NCI-H1930 (cell line): ENCODE results near the gene DNAJB8.

ENCODE experiments used
- DNase-seq, 2 experiments: peaks; one replicate each; lab custom pipeline; 2025; lab: John Stamatoyannopoulos, UW

The DNAJB8 gene

DNA sequence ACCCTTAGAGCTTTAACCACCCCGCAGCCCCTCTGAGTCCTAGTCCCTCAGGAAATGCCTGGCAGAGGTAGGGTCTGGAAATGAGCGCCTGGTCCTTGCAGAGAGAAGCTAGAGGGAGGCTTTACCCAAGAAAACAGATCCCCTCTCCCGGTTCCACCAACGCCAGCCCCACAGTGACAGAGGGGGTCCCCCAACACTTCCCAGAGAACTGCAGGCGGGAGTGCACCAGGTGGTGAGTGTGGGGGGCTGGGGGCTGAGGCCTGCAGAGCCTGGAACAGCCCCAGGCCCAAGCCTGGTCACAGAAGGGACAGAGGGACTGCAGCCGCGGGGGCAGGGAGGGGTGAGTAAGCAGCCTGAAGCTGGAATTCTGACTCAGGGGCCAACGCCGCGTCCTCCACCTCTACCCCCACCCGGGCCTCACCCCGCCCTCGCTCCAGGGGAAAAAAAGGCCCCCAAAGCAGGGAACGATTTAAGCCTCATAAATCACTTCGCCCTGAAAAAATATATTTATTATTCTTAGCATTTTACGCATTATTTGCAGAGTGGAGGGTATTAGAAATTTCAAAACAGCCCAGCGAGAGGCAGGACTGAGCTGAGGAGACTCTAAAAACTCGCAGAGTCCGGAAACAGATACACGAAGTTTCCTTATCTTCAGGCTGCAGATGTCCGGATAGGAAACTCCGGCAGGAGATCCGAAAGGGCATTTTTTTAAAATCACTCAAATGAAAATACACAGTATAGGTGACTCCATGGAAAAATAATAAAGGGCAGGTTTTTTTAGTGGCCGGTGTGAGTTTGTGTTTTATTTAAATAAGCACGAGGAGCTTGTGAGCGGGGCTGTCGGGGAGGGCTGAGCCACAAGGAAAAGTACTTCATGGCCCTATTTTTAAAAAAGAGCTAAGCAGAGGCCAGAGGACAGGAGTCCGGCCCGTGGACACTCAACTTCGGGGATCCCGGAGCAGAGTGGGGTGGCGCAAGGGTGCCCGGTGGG, 16.3 kb upstream of the DNAJB8 start:
- no peak for DNase-seq

DNA sequence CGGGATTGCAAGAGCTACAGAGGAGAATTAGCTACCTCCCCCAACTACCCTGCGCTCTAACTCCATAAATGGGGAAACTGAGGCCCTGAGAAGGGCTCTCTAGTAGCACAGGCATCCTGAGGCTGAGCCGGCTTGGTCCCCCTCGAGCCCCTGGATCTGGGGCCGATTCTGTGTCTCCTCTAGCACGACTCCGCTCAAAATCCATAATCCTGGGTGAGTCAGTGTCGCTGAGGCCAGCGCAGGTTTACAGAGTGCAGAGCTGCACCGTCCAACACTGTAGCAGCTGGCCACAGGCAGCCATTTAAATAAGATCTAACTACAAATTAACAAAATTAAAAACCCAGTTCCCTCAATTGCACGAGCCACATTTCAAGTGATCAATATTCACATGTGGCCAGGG, 15.5 kb upstream of the DNAJB8 start:
- DNase-seq = no peak

DNA sequence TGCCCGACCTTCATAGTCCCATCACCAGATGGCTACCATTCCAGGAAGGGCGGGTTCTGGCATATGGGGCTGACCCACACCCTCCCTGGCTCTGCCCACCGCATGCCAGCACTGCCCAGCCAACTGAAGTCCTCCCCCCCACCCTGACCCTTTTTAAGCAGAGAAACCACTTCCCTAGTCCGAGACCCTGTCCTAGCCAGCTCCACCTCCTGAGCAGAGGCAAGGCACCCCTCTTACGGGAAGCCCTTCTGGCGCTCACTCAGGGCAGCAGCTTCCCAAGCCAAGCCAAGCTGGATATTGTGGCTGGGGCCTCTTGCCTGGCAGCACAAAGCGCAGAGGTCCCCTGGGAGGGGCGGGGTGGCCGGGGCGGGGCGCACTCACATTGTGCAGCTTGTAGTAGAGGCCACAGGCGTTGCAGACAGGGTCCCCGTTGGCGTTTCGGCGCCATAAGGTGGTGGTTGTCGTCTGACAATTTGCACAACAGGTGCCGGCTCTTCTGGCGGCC, 14.8 kb upstream of the DNAJB8 start:
- no peak for DNase-seq

DNA sequence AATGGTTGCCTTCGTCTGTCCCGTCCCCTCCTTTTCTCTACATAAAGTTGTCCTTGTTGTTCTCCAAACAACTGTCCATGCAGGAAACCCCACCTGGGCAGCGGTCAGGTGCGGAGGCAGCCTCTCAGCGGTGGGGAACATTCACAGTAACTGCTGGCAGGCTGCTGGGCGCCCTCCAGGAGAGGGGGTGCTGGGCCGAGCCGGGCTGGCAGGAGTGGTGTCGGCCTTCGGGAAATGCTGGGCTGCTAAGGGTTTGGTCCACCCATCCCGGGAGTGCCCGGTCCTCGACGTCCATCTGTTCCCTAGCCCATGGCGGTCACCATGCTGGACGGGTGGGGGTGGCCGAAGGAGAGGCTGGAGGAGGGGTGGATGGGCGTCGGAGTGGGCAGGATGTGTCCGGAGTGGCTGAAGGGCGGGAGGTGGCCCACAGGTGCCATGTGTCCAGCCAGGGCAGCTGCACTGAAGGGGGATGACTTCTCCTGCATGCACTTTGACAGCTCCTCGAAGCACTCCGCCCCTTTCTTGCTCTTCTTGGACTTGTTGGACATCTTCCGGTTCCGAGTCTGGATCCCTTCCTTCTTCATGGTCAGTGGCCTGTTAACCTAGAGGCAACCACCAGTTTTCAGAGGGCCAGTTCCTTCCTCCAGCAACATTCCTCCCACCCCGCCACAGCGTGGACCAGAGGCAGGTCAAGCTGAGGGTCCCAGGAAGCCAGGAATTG, 14.2 kb upstream of the DNAJB8 start:
- no peak for DNase-seq

DNA sequence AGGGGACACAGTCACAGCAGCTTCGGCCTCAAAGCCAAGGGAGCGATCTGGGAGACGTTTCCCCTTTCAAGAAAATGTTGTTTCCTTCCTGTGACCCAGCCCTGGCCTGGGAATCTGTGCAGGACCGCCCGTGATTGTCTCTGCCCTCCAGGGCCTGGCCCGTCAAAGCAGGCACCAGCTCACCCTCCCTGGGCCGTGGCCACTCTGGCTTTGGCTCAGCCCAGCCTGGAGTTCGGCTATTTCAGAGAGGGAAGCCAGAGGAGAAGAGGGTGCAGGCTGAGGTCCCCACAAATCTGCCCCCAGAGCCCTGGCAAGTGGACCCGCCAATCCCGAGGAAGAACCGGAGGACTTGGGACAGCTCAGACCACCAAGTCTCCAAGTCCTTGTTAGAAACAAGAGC, 13.6 kb upstream of the DNAJB8 start:
- DNase-seq = no peak

DNA sequence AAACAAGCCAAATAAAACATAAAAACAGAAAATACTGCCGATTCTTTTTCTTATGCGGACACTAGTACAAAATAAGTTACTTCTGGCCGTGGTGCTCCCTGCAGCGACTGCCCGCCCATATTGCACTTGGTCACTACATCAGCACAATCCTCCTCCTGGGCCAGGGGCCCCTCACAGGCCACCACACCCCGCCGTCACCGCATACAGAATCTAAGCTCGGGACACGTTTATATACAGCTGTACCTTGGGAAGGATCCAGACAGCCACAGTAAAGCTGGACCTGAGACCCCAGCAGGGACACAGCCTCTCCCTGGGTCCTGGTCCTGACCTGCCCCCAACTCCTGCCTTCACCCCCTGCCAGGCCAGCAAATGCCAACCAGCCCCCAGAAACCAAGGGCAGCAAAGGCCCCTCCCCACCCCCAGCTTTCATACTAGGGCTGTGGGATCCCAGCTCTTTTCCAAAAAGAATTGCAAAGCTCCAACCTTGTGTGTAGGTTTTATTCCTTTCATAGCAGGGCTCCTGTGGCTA, 12.9 kb upstream of the DNAJB8 start:
- no peak for DNase-seq

DNA sequence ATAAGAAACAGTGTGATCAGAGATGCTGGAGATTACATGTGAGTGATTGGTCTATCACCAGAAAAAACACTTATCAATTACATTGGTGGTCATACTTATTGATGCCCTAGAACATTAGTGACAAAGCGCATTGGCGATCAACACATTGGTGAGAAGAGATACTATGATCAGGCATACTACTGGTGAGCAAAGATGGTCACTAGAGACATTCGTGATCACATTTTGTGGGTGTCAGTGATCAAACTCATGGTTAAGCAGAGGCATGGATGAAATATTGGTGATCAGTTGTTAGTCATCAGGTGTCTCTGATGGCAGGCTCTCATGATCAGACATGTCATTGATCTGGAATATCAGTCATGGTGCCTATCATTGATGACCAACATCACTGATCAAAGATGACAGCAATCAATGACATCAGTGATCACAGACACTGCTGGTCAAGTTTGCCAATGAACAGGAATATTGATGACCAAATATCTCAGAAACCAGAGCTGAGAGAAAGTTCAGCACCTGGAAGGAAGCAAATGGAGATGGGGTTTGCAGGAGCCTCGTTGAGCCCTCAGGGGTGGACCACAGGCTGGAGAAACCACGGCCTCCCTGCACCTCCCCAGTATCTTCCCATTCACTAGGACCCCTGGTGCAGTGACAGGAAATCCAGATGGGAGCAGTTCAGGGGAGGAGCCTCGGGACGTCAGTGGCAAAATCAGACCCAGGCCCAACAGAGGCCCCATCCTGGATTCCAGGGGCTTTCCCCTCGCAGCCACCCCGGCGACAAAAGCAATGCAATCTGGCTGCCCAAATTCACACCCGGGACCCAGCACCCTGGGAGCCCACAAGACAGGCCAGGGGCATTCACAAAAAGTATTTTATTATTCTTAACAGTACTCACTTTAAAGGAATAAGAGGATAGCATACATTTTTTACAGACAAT, 12.2 kb upstream of the DNAJB8 start:
- DNase-seq = no peak

DNA sequence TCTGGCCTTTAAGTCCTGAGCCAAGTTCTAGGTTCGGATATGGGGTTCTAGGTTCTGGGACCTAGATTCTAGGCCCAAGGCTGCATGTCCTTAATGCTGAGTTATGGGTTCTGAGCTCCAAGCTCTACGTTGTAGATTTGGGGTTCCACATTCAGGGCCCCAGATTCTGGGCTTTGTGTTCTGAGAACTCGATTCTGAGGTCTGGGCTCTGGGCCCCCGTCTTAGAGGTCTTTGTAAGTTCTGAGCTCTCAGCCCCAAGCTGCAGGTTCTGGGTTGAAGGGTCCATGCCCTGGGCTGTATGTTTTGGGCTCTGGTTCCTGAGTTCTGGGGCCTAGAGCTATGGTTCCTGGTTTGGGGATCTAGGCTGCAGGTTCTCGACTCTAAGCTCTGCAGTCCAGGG, 10.0 kb upstream of the DNAJB8 start:
- DNase-seq = no peak

DNA sequence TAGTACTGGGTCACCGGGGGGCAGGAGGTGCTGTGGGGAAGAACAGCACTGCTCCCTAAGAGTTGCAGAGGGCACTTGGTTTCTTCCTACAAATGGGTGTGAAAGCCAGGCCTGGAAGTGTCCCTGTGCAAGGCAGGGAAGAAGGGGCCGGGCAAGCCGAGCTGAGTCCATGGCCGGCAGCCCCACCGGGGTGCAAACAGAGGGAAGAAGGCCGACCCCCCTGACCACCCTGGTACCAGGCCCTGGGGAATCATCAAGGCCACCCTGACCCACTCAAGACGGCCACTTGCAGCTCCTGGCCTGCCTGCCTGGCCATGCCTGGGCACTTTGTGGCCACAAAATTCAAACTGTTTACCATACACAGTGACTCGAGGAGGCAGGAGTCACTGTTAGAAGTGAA, 8.7 kb upstream of the DNAJB8 start:
- no peak for DNase-seq

DNA sequence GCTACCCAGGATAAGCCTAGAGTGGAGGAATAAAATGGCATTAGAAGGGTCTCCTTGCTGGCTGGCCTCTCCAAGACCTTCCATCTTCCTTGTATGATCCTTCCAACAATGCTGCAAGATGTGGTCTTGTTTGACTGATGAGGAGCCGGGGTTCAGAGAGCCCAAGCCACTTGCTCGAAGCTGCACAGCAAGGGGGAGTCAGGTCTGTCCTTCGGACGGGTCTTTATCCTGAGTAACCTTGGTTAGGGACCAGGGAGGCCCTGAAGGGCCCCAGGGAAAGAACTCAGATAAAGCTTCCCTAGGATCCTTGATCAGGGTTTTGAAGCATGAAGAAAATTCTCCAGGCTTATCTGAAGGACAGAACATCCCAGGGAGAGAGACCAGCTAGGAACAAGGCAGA, 7.0 kb upstream of the DNAJB8 start:
- no peak for DNase-seq

DNA sequence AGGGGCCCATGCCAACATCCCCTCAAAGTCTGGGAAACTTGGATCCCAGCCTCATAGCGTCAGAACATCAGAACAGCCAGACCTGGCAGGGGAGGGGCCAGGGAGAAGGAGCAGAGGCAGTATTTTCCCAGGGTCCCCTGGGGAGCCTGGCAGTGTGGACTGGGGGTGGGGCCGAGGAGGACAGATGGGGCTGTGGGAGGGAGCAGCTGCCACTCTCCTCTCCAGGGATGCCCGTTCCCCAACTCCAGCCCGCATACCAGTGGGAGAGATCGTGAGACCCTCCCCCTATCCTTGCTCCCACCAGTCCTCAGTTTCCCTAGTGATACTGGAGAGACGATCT, 6.5 kb upstream of the DNAJB8 start:
- no peak for DNase-seq

DNA sequence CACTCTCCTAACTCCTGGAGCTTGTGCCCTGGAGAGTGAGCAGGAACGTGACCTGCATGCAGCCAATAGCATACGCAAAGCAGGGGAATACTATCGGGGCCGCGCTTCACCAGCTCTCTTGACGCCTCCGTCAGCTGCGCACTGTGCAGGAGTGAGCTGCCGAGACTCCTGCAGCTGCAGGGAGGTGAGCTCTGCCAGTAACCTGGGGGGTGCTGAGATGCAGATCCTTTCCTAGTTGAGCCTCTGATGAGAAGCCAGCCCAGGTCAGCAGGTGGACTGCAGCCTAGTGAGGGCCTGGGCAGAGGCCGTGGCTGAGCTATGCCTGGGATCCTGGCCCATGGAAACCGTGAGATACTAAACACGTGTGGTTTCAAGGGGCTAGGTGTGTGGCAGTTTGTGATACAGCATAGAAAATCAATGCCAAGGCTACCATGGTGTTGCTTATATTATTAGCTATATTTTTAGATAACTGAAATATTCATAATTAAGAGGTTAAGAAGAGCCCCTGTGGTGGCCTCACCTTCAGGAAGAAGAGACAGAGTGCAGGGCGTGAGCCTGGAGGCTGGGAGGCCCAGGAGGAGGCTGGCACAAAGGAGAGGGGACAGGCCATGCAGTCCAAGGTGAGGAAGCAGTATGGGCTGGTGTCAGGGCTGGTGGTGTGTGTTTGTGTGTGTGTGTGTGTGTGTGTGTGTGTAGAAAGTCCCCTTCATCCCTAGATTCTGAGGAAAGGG, 5.9 kb upstream of the DNAJB8 start:
- no peak for DNase-seq

DNA sequence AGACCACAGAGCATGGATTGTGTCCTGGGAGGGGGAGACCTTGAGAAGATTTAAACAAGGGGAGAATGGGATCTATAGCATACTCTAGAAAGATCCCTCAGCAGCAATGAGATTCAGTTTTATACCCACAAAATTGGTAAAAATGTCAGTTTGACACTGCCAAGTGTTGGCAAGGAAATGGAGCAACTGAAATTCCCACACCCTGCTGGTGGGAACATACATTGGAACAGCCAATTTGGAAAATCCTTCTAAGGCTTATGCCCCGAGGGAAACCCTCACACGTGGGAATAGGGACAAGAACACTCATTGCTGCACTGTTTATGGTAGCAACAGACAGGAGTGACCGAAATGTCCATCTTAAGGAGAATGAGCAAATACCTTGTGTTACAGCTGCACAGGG, 5.0 kb upstream of the DNAJB8 start:
- no peak for DNase-seq

DNA sequence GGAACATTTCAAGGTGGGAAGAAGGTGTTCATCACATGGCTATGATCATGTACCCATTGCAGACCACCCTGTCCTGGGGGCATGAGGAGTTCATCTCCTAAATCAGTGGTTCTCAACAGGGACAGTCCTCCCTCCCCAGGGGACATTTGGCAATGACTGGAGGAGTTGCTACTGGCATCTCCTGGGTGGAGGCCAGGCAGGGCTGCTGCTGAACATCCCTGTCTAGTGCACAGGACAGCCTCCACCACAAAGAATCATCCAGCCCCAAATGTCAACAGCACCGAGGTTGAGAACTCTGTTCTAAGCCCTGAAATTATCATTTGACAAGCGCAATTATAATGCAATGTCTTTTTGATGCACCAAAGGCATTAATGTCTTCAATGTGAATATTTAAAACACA, 4.4 kb upstream of the DNAJB8 start:
- no peak for DNase-seq

DNA sequence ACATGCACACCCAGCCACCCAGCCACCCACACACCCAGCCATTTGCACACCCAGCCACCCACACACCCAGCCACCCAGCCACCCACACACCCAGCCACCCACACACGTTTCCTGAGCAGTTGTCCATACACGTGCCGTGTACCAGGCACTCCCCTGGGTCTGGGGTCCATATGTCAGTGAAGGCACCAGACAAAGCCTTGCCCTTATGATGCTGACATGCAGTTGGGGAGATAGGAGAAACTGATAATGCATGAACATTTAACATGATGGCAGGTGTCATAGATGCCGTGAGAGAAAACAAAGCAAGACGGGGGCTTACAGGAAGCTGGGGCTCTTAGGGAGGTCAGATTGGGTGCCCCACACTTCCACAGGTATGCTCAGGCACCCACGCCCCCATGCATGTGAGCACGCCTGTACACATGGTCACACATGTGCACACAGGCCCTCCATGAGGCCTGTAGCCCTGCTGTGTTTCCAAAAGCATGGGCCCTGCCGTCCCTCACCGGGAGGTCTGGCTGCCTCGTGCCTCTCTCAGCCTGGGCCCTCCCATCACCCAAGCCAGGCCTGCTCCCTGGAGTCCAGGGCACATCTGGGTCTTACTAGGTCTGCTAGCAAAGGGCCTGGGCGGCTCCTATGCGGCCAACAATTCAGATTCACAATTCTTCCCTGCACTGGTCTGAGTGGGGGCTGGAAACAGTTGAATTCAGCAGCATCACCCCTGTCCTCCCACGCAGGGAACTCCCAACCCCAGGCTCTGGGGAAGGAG, 3.6 kb upstream of the DNAJB8 start:
- no peak for DNase-seq

DNA sequence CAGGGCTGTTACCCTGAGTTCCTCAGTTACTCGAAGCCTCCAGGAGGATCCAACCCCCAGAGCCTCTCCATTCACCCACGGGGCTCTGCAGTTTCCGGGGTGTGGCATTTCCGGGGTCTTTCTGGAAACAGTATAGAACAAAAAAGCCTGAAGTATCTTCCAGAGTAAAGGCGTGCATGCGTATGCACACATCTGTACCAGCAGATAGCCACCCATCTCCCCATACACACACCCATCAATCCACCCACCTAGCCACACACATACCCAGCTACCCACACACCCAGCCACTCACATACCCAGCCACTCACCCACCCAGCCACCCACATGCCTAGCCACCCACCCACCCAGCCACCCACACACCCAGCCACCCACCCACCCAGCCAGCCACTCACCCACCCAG, 2.9 kb upstream of the DNAJB8 start:
- no peak for DNase-seq

DNA sequence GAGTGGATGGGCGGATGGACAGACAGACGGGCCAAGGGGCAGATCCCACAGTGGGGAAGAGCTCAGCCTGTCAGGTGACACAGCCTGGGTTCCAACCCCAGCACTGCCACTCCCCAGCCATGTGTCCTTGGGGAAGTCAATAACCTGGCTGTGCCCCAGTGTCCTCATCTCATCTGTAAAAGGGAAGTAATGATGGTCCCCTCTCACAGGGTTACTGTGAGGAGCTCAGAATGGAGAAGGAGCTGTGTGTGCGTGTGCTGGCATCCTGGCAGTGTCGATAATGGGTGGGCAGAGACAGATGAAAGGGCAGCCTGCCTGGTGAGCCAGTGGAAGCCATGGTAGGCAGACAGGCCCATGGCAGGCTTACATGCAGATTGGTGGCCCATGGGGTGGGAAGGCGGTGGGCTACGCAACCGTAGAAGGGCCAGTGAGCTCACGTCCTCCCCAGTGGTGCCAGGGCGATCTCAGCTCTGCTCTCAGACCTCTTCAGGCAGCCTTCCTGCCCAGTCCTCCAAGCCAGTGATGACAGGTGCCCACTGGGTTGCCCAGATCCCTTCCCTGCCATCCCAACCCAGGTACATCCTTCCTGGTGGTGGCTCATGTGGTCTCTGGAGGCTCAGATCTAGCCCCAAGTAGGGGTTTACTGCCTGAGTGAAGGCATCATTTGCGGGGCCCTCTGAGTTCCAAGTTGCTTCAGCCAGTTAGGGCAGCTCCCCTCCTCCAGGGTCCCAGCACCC, 2.3 kb upstream of the DNAJB8 start:
- DNase-seq = no peak

DNA sequence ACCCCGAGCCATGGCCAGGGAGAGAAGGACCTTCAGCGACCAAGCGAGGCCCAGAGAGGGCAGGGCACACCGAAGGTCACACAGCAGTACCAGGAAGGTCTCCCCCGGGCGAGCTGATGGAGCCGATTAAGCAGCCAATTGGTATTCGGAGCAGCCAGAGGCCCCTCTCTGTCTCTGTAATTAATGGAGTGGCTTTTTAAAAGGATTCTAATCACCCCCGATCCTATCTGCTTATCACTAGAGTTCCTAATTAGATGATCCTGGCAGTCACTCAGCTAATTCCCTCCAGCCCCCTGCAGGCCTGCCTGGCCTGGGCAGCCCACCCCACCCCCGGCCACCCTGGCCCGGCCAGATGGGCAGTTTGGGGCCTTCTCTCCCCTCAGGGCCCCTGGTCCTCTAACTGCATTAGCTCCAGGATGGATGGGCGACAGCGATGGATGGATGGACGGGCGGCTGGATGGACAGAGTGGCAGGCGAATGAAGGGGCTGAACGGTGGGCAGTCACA, 1.6 kb upstream of the DNAJB8 start:
- DNase-seq = no peak

DNA sequence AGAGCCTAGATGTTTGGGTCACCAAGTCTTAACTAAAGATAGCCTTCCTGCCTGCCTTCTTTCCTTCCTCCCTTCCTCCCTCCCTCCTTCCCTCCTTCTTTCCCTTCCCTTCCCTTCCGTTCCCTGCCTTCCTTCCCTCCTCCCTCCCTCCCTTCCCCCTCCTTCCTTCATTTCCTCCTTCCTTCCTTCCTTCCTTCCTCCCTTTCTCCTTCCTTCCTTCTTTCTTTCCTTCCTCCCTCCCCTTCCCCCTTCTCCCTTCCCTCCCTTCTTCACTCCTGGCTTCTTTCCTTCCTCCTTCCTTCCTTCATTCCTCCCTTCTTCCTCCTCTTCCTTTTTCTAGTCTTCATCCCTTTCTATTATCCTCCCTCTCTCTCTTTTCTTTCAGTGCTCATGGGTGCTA, 2.0 kb downstream of the DNAJB8 start:
- DNase-seq = no peak

DNA sequence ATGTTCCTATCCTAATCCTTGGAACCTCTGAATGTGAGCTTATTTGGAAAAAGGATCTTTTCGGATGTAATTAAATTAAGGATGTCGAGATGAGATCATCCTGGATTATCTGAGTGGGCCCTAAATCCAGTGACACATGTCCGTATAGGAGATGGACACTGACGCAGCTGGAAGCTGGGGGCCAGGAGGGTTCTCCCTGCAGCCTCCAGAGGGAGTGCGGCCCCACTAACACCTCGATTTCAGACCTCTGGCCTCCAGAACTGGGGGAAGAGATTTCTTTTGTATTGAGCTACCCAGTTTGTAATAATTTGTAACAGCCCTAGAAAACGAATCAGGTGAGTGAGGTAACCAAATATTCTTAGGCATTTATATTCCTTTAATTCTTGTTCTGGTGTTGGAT, 2.5 kb downstream of the DNAJB8 start:
- DNase-seq = no peak
